Activated CD4-positive, alpha-beta memory T cell treated with anti-CD3 and anti-CD28 coated beads for 36 hours (primary cell): ENCODE data around the gene HOXC12. TPM values are rescaled to one million over a fixed set of nuclear protein-coding genes. Genes with fewer than 3 reads are reported as not detected.
A peak's percentile ranks its signal among the peaks of the same experiment; 100 is the strongest.

ENCODE experiments used
- CTCF ChIA-PET: fragments of 350-600 bp; sonication (Branson Sonifier 250); formaldehyde crosslinking; loops from one replicate; lab custom pipeline; 2021; ENCODE audit warnings: antibody characterized with exemption, inconsistent platforms; lab: Charles Lee
- POLR2A ChIA-PET: fragments of 350-600 bp; sonication (Branson Sonifier 250); formaldehyde crosslinking; loops from one replicate; lab custom pipeline; 2021; ENCODE audit warnings: antibody characterized with exemption; lab: Charles Lee
- DNase-seq: peaks from one replicate; pipeline ENCODE4 v3.0.0-alpha.2; 2020
- H3K27ac Mint-ChIP-seq: one replicate; pipeline ENCODE4 v1.8.0; 2021; ENCODE audit warnings: mixed read lengths
- H3K27me3 Mint-ChIP-seq: one replicate; pipeline ENCODE4 v1.8.0; 2021; ENCODE audit warnings: mixed read lengths
- H3K36me3 Mint-ChIP-seq: one replicate; pipeline ENCODE4 v1.8.0; 2021; ENCODE audit warnings: mixed read lengths
- H3K4me1 Mint-ChIP-seq: one replicate; pipeline ENCODE4 v1.8.0; 2021; ENCODE audit warnings: low read depth, mixed read lengths
- H3K4me3 Mint-ChIP-seq: one replicate; pipeline ENCODE4 v1.8.0; 2021; ENCODE audit warnings: mild to moderate bottlenecking, mixed read lengths
- H3K9me3 Mint-ChIP-seq: one replicate; pipeline ENCODE4 v1.8.0; 2021; ENCODE audit warnings: mixed read lengths
- intact Hi-C: fragments of 100-400 bp; cut with micrococcal nuclease; formaldehyde crosslinking; loops from one replicate; pipeline ENCODE4 v1.15.1; 2023
- total RNA-seq, 2 experiments: library from RNA; stranded (reverse); gene quantifications; one replicate each; pipeline ENCODE4 v1.2.3, GENCODE V29; 2021

The HOXC12 gene
- total RNA-seq, 2 experiments from 2014 or later: not detected

DNA sequence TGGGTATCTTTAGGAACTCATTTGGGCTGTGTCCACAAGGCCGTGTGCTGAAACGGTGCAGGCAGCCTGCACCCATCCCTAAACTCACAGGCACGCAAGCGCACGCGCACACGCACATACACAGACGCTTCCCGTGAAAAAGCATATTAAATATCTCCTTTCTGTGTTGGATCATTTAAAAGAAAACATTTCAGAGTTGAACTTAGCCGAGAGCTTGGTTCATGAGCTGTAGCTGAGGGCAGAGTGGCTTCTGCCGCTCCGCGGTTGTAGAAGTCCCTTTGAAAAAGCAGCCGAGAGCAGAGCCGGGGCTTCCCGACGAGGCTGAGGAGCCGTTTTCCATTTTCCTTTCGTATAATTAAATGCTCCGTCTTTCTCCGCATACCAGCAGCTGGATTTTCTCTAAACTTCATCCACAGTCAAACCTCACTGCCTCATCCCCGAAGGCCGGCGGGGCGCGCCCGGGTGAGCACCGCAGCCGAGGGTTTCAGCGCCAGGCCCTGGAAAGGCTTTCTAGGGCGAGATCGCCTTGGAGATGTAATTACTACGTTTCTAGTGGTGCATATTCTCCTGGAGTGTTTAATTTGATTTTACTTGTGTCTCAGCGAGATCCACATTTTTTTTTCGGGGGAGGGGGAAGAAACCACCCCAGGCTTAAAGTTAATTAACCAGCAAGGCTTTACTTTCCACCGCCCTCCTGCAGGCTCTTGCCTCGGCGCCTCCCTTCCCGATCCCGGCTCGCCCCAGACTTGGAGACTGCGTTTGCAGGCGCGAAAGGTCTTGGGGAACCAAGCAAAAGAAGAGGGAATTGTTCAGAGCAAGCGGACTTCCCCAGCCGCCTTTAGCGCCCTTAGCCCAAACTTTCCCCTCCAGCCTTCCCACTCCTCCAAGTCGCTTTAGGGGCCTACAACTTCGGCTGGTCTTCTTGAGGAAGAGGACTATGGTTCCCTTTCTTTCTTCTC lies 19.0 kb upstream of the HOXC12 start:
- Mint-ChIP-seq H3K27ac (no peak overlapping the region), H3K4me3 (no peak overlapping the region)

DNA sequence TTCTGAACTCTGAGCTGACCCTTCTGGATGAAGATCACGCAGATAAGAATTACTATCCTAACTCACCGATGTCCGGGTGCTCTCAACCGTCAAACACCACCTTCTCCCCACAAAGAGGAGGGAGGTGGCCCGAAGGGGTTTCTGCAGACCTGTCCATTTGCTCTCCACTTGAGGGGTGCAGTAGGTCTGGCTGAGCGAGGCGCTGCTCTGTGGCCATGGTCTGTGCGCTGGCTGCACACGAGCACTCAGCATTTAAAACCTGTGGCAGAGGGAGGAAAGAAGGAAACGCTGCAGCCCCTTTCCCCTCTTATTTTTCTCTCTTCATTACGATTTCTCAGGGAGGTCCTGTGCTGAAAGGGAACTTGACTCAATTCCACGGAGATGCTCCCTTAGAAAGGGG lies 17.6 kb upstream of the HOXC12 start:
- Mint-ChIP-seq H3K36me3 (no peaks in the 10 kb centered on the region), H3K4me3 (no peak overlapping the region), H3K27ac (no peak overlapping the region), H3K4me1 (peaks cover 8% of the 10 kb centered on the region), H3K27me3 (peaks cover 81% of the 10 kb centered on the region), H3K9me3 (no peaks in the 10 kb centered on the region)
- intact Hi-C loops: no loop called here
- ChIA-PET CTCF (interaction anchor here (1.0 kb wide), 1 partner anchor 255 kb away, joined by 5 read pairs; no protein-coding TSS in a partner anchor), POLR2A (no interaction called here)
- DNase-seq: no peak

More for the DNA sequence above, 19.0 kb upstream of the HOXC12 start:
- no peaks in the 10 kb centered on the region for H3K9me3 Mint-ChIP-seq
- H3K4me1 Mint-ChIP-seq: peaks cover 8% of the 10 kb centered on the region
- ChIA-PET CTCF (no interaction called here), POLR2A (no interaction called here)
- H3K36me3 Mint-ChIP-seq: no peaks in the 10 kb centered on the region
- DNase-seq: no peak
- H3K27me3 Mint-ChIP-seq: peaks cover 79% of the 10 kb centered on the region
- intact Hi-C loops: no loop called here

- Mint-ChIP-seq H3K27ac (no peak overlapping the region), H3K27me3 (peaks cover 80% of the 10 kb centered on the region), H3K36me3 (no peaks in the 10 kb centered on the region), H3K4me1 (peaks cover 8% of the 10 kb centered on the region), H3K9me3 (no peaks in the 10 kb centered on the region), H3K4me3 (no peak overlapping the region)
- intact Hi-C loops: no loop called here
- ChIA-PET POLR2A (no interaction called here), CTCF (interaction anchor here (1.0 to 2.7 kb wide), 2 partner anchors 68 to 254 kb away, joined by 5 to 8 read pairs; no protein-coding TSS in a partner anchor)
- DNase-seq: no peak
Measured at GRCh38 chr12:53937596-53938325, 16.9 kb upstream of the HOXC12 start.

DNA sequence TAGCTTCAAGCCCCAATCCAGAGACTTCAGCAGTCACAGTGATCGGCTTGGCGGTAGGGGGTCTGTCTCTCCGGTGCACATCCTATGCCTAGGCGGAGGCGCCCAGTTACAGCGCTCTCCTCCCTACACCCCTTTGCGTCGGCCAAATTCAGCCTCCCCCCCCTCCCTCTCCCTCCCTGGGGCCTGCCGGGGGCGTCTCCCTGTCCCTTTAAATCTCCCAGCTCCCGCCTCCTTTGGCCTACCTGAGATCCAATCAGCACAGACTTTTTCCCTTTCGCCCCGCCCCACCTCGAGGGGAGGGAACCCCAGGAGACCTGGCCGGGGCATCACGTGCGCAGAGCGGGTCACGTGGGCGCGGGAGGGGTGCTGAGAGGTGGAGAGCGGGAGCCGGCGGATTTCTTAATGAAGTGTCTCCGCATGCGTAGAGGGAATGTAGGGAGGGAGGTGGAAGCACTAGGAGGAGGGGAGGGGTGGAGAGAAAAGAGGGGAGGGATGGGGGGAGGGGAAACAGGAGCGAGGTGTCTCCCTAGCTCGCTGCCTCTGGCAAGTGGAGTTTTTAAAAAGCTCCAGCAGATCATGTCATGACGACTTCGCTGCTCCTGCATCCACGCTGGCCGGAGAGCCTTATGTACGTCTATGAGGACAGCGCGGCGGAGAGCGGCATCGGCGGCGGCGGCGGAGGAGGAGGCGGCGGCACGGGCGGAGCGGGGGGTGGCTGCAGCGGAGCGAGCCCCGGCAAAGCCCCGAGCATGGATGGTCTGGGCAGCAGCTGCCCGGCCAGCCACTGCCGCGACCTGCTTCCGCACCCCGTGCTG lies 16.2 kb upstream of the HOXC12 start, which contains the start of gene HOXC13:
TSS of gene HOXC13 (plus strand) at position 506 of the 815 bp plus-strand sequence. CDS start at position 582, 76 bp downstream.
- Mint-ChIP-seq H3K4me3 (peak within 1 kb of the TSS; percentile 21), H3K27me3 (peaks cover 77% of the 10 kb centered on the region), H3K4me1 (peaks cover 8% of the 10 kb centered on the region), H3K9me3 (no peaks in the 10 kb centered on the region), H3K27ac (no peak within 1 kb of the TSS), H3K36me3 (no peaks in the 10 kb centered on the region)
- intact Hi-C loops: no loop called here
- ChIA-PET POLR2A (no interaction called here), CTCF (interaction anchor here (2.7 kb wide), 1 partner anchor 67 kb away, joined by 8 read pairs; no protein-coding TSS in a partner anchor)
- peak; percentile 55 for DNase-seq

DNA sequence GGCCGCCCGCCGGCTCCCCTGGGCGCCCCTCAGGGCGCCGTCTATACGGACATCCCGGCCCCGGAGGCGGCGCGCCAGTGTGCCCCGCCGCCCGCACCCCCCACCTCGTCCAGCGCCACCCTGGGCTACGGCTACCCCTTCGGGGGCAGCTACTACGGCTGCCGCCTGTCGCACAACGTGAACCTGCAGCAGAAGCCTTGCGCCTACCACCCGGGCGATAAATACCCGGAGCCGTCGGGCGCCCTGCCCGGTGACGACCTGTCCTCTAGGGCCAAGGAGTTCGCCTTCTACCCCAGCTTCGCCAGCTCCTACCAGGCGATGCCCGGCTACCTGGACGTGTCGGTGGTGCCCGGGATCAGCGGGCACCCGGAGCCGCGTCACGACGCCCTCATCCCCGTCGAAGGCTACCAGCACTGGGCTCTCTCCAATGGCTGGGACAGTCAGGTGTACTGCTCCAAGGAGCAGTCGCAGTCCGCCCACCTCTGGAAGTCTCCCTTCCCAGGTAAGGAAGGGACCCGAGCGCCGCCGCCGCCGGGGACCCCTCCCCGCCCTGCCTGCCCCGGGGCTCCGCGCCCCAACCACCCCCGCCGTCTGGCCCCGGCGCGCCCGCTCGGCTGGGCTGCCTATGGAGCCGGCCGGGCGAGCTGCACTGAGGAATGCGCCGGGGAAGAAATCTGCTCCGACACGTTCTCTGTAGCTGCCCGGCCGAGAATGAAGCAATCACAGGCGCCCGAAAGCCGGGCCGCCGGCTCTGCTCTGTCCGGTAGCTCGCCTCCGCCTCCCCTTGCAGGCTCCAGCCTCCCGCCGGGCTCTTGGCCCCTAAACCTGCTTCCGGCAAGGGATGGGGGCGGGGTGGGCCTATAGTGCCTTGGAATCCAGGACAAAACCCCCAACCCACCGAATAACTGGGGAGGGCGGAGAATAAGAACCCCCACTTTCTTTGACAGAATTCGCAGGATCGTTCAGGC lies 15.3 kb upstream of the HOXC12 start:
- H3K27me3 Mint-ChIP-seq: peaks cover 77% of the 10 kb centered on the region
- intact Hi-C loops: no loop called here
- no peak for DNase-seq
- no peaks in the 10 kb centered on the region for H3K9me3 Mint-ChIP-seq
- POLR2A ChIA-PET: no interaction called here
- peaks cover 8% of the 10 kb centered on the region for H3K4me1 Mint-ChIP-seq
- H3K4me3 Mint-ChIP-seq: peak overlapping the region; percentile 21
- no peak overlapping the region for H3K27ac Mint-ChIP-seq
- H3K36me3 Mint-ChIP-seq: no peaks in the 10 kb centered on the region
- CTCF ChIA-PET: interaction anchor here (1.3 to 2.7 kb wide), 3 partner anchors 13 to 262 kb away, joined by 3 to 8 read pairs (median 4); no protein-coding TSS in a partner anchor

- ChIA-PET POLR2A (no interaction called here), CTCF (interaction anchor here (1.2 to 2.7 kb wide), 4 partner anchors 12 to 261 kb away, joined by 3 to 8 read pairs (median 4); partner anchors contain the start of gene HOXC5)
- peaks cover 77% of the 10 kb centered on the region for H3K27me3 Mint-ChIP-seq
- H3K4me3 Mint-ChIP-seq: no peak overlapping the region
- intact Hi-C loops: no loop called here
- H3K4me1 Mint-ChIP-seq: peaks cover 8% of the 10 kb centered on the region
- H3K9me3 Mint-ChIP-seq: no peaks in the 10 kb centered on the region
- no peaks in the 10 kb centered on the region for H3K36me3 Mint-ChIP-seq
- no peak overlapping the region for H3K27ac Mint-ChIP-seq
- no peak for DNase-seq
Measured at GRCh38 chr12:53940443-53941014, 14.2 kb upstream of the HOXC12 start.

- CTCF ChIA-PET: interaction anchor here (1.2 kb wide), 1 partner anchor 91 kb away, joined by 3 read pairs; the partner anchor contains the start of gene HOXC5
- peaks cover 5% of the 10 kb centered on the region for H3K4me1 Mint-ChIP-seq
- H3K9me3 Mint-ChIP-seq: no peaks in the 10 kb centered on the region
- H3K4me3 Mint-ChIP-seq: no peak overlapping the region
- peaks cover 77% of the 10 kb centered on the region for H3K27me3 Mint-ChIP-seq
- DNase-seq: no peak
- intact Hi-C loops: no loop called here
- no peak overlapping the region for H3K27ac Mint-ChIP-seq
- POLR2A ChIA-PET: no interaction called here
- H3K36me3 Mint-ChIP-seq: no peaks in the 10 kb centered on the region
Measured at GRCh38 chr12:53941187-53941586, 13.5 kb upstream of the HOXC12 start.

- no peak overlapping the region for H3K4me3 Mint-ChIP-seq
- H3K27me3 Mint-ChIP-seq: peaks cover 76% of the 10 kb centered on the region
- intact Hi-C loops: no loop called here
- POLR2A ChIA-PET: no interaction called here
- peaks cover 5% of the 10 kb centered on the region for H3K4me1 Mint-ChIP-seq
- DNase-seq: no peak
- H3K27ac Mint-ChIP-seq: no peak overlapping the region
- no peaks in the 10 kb centered on the region for H3K36me3 Mint-ChIP-seq
- no peaks in the 10 kb centered on the region for H3K9me3 Mint-ChIP-seq
- CTCF ChIA-PET: no interaction called here
Measured at GRCh38 chr12:53941750-53942149, 13.0 kb upstream of the HOXC12 start.

DNA sequence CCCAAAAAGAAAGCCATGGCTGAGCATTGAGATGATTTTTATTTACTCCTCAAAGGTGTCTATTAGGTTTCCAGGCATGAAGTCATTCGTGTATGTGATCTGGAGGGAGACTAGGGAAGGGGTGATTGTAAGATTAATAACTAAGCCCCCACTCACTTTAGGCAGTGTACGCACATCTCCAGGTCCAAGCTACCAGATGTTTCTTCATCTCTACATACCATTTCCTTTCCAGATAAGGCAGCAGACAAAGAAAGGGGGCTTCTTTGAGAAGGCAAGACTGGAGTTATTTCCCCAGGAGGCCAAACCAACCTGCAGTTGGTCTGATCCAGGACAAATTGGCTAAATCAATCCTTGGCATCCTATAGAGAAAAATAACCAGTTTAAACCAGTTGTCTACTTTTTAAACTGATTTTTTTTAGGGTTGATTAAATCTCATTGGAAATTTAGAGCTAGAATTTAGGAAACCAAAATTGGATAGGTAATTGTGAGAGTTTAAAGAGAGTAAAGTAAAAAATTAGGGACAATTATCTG lies 12.2 kb upstream of the HOXC12 start:
- H3K4me3 Mint-ChIP-seq: no peak overlapping the region
- ChIA-PET POLR2A (no interaction called here), CTCF (interaction anchor here (0.6 kb wide), 1 partner anchor 259 kb away, joined by 3 read pairs; no protein-coding TSS in a partner anchor)
- H3K4me1 Mint-ChIP-seq: peaks cover 5% of the 10 kb centered on the region
- DNase-seq: no peak
- H3K36me3 Mint-ChIP-seq: no peaks in the 10 kb centered on the region
- H3K27ac Mint-ChIP-seq: no peak overlapping the region
- peaks cover 76% of the 10 kb centered on the region for H3K27me3 Mint-ChIP-seq
- intact Hi-C loops: no loop called here
- H3K9me3 Mint-ChIP-seq: no peaks in the 10 kb centered on the region

GRCh38 chr12:53944209-53944608 lies 10.5 kb upstream of the HOXC12 start:
- H3K27me3 Mint-ChIP-seq: peaks cover 79% of the 10 kb centered on the region
- no peaks in the 10 kb centered on the region for H3K9me3 Mint-ChIP-seq
- ChIA-PET POLR2A (no interaction called here), CTCF (no interaction called here)
- no peak overlapping the region for H3K4me3 Mint-ChIP-seq
- H3K4me1 Mint-ChIP-seq: peaks cover 5% of the 10 kb centered on the region
- intact Hi-C loops: no loop called here
- no peaks in the 10 kb centered on the region for H3K36me3 Mint-ChIP-seq
- no peak overlapping the region for H3K27ac Mint-ChIP-seq
- no peak for DNase-seq
